Measurements from ENCODE around the gene LTB4R2.
"Not testable (repeated sequence)": the region's sequence is repeated elsewhere in the genome, so short reads cannot be mapped to it uniquely, and the experiment has no call there.

The LTB4R2 gene

GRCh38 chr14:24347134-24347533 lies 37.2 kb downstream of the LTB4R2 start:
- H3K27ac ChIP-seq: no peak overlapping the region
- TF ChIP-seq ZFX (IDR thresholded peaks at IDR 0.05; ENCODE audit: borderline replicate concordance) (no peak), CTCF (IDR thresholded peaks at IDR 0.05) (no peak)

GRCh38 chr14:24348186-24348585 lies 38.2 kb downstream of the LTB4R2 start:
- TF ChIP-seq ZFX (IDR thresholded peaks at IDR 0.05; ENCODE audit: borderline replicate concordance) (no peak), CTCF (IDR thresholded peaks at IDR 0.05) (no peak)
- no peak overlapping the region for H3K27ac ChIP-seq

GRCh38 chr14:24349742-24350141 lies 39.8 kb downstream of the LTB4R2 start:
- TF ChIP-seq CTCF (IDR thresholded peaks at IDR 0.05) (no peak), ZFX (IDR thresholded peaks at IDR 0.05; ENCODE audit: borderline replicate concordance) (no peak)
- no peak overlapping the region for H3K27ac ChIP-seq

GRCh38 chr14:24351517-24351916 lies 41.6 kb downstream of the LTB4R2 start:
- H3K27ac ChIP-seq: no peak overlapping the region
- no peak for TF ChIP-seq ZFX (IDR thresholded peaks at IDR 0.05; ENCODE audit: borderline replicate concordance)
- no peak for TF ChIP-seq CTCF (IDR thresholded peaks at IDR 0.05)

GRCh38 chr14:24353559-24354481 lies 43.9 kb downstream of the LTB4R2 start:
- no peak overlapping the region for H3K27ac ChIP-seq
- no peak for TF ChIP-seq CTCF (IDR thresholded peaks at IDR 0.05)
- no peak for TF ChIP-seq ZFX (IDR thresholded peaks at IDR 0.05; ENCODE audit: borderline replicate concordance)

- H3K27ac ChIP-seq: not testable (repeated sequence)
Measured at GRCh38 chr14:24354482-24354825, 44.5 kb downstream of the LTB4R2 start.

GRCh38 chr14:24355009-24355408 lies 45.1 kb downstream of the LTB4R2 start:
- no peak overlapping the region for H3K27ac ChIP-seq
- TF ChIP-seq CTCF (IDR thresholded peaks at IDR 0.05) (no peak), ZFX (IDR thresholded peaks at IDR 0.05; ENCODE audit: borderline replicate concordance) (no peak)

Measured in 22Rv1 (cell line).